Measurements from ENCODE around the gene RREB1.

Gene RREB1

DNA sequence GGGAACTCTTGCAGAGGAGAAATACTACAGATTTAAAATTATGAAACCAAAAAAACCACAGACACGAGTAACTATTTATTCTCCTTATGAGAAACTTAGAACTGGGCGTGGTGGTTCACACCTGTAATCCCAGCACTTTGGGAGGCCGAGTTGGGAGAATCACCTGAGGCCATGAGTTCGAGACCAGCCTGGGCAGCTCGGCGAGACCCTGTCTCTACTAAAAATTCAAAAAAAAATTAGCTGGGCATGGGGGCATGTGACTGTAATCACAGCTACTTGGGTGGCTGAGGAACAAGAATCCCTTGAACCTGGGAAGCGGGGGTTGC is 168.4 kb downstream of the RREB1 start:
- Histone ChIP-seq H3K9me3 (replicated peaks in 1 of 11) (no peaks in the 10 kb centered on the region), H3K4me3 (no peak overlapping the region), H3K27me3 (no peaks in the 10 kb centered on the region), H4K20me1 (no peaks in the 10 kb centered on the region), H3K4me2 (peak overlapping the region in 4 of 11 experiments; percentile 43 to 66 (median 62); a peak in 3 of 22 replicates), H3K36me3 (no peaks in the 10 kb centered on the region), H3K9ac (no peak overlapping the region), H3K27ac (no peak overlapping the region), H3K4me1 (peaks cover 21 to 41% (median 33%) of the 10 kb centered on the region in 10 experiments)
- TF ChIP-seq Cebpa-rat (IDR thresholded peaks at IDR 0.05), result no peak

DNA sequence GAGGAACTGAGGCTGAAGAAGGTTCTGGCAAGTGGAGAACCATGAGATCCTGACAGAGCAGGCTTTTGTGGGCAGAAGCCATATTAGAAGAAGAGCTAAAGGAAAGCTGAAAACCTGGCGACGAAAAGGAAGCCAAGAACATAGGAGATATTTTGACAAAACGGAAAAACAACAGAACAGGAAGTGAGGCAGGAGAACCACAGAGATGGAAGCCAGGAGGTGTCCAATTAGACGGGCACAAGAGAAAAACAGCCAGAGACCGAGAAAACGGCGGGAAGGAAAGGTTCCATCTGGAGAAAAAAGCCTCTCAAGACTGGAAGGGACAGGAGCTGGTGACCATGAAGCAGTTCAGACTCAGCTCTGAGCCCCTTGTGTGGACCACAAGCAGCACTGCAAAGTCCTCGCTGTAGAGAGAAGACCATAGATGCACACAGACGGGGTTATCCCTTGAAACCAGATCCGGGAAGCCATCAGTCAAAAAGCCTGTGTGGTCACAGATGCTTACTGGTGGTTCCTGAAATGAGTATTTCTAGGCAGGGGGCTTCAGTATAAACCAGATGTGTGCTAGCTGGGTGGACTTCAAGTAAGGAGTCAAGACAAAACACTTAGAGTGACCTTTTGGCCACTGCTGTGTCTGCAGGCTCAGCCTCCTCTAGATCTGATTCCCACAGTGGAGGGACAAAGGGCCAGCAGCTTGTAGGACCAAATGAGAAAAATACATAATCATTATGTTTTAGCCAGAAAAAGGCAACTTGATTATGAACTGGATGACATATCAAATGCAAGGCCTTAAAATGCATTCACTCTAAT is 174.5 kb downstream of the RREB1 start:
- Histone ChIP-seq H3K9ac (no peak overlapping the region), H4K20me1 (no peaks in the 10 kb centered on the region), H3K4me2 (peak overlapping the region; percentile 36 to 70 (median 59)), H3K9me3 (replicated peaks in 1 of 11) (no peaks in the 10 kb centered on the region), H3K27ac (peak overlapping the region in 5 of 11 experiments; percentile 11 to 36 (median 18); a peak in 10 of 22 replicates), H3K27me3 (no peaks in the 10 kb centered on the region), H3K4me1 (peaks cover 31 to 37% (median 32%) of the 10 kb centered on the region in 10 experiments), H3K4me3 (no peak overlapping the region), H3K36me3 (peaks cover 26 to 44% (median 35%) of the 10 kb centered on the region in 11 experiments)
- no peak for TF ChIP-seq Cebpa-rat (IDR thresholded peaks at IDR 0.05)

GRCh38 chr6:7283676-7284075 is 175.9 kb downstream of the RREB1 start:
- Histone ChIP-seq H3K36me3 (peaks cover 37 to 58% (median 46%) of the 10 kb centered on the region in 11 experiments), H4K20me1 (no peaks in the 10 kb centered on the region; a peak in 2 of 22 replicates), H3K27me3 (no peaks in the 10 kb centered on the region), H3K27ac (no peak overlapping the region), H3K4me1 (peaks cover 24 to 37% (median 29%) of the 10 kb centered on the region in 10 experiments), H3K4me3 (no peak overlapping the region), H3K4me2 (no peak overlapping the region), H3K9me3 (replicated peaks in 1 of 11) (no peaks in the 10 kb centered on the region), H3K9ac (no peak overlapping the region)
- no peak for TF ChIP-seq Cebpa-rat (IDR thresholded peaks at IDR 0.05)

GRCh38 chr6:7285416-7285815 is 177.7 kb downstream of the RREB1 start:
- Histone ChIP-seq H3K36me3 (peaks cover 54 to 75% (median 63%) of the 10 kb centered on the region in 11 experiments), H3K27me3 (no peaks in the 10 kb centered on the region), H3K4me2 (no peak overlapping the region), H4K20me1 (peaks cover 0 to 9% (median 0%) of the 10 kb centered on the region in 11 experiments; a peak in 4 of 22 replicates), H3K9ac (no peak overlapping the region), H3K27ac (no peak overlapping the region), H3K9me3 (replicated peaks in 1 of 11) (no peaks in the 10 kb centered on the region), H3K4me3 (no peak overlapping the region), H3K4me1 (peaks cover 21 to 35% (median 26%) of the 10 kb centered on the region in 10 experiments)
- no peak for TF ChIP-seq Cebpa-rat (IDR thresholded peaks at IDR 0.05)

GRCh38 chr6:7290079-7290478 is 182.3 kb downstream of the RREB1 start:
- no peak overlapping the region for H3K27ac ChIP-seq
- TF ChIP-seq Cebpa-rat (IDR thresholded peaks at IDR 0.05), result no peak
- no peaks in the 10 kb centered on the region for H3K27me3 ChIP-seq
- H3K4me2 ChIP-seq, result no peak overlapping the region
- H3K9ac ChIP-seq, result no peak overlapping the region
- peaks cover 0 to 33% (median 12%) of the 10 kb centered on the region in 11 experiments; a peak in 12 of 22 replicates for H4K20me1 ChIP-seq
- no peak overlapping the region for H3K4me3 ChIP-seq
- H3K9me3 ChIP-seq (replicated peaks in 1 of 11), result no peaks in the 10 kb centered on the region
- peaks cover 9 to 19% (median 14%) of the 10 kb centered on the region in 10 experiments; a peak in 18 of 20 replicates for H3K4me1 ChIP-seq
- H3K36me3 ChIP-seq, result peaks cover 86 to 100% (median 94%) of the 10 kb centered on the region in 11 experiments

GRCh38 chr6:7292596-7293255 is 185.0 kb downstream of the RREB1 start:
- H3K27ac ChIP-seq, result no peak overlapping the region
- H3K4me1 ChIP-seq, result peaks cover 3 to 10% (median 6%) of the 10 kb centered on the region in 10 experiments; a peak in 16 of 20 replicates
- H3K36me3 ChIP-seq, result peaks cover 95 to 100% (median 97%) of the 10 kb centered on the region in 11 experiments
- no peaks in the 10 kb centered on the region for H3K27me3 ChIP-seq
- H4K20me1 ChIP-seq, result peaks cover 0 to 43% (median 19%) of the 10 kb centered on the region in 11 experiments; a peak in 13 of 22 replicates
- TF ChIP-seq Cebpa-rat (IDR thresholded peaks at IDR 0.05), result no peak
- no peak overlapping the region for H3K4me2 ChIP-seq
- no peak overlapping the region for H3K4me3 ChIP-seq
- 0 out of 22 replicates have a peak overlapping the region, but pooled peaks of 1 of the 11 experiments have one; percentile 1 for H3K9ac ChIP-seq
- H3K9me3 ChIP-seq (replicated peaks in 1 of 11), result no peaks in the 10 kb centered on the region

DNA sequence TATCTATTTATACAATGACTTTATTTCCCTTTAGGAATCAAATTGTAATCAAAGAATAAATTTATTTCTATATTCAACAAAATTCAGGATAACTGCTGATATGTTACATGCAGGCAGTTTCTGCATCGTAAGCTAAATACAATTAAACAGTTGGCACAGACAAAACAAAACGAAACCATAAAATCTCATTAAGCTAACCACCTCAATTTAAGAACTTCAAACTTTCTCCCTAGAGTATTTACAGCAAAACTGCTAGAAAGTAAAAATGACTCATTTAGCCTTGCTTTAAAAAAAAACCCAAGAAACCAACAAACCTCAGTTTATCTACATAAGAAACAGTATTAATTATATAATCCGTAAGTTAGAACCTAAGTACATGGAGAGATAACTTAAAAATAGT is 188.2 kb downstream of the RREB1 start:
- Histone ChIP-seq H3K27ac (no peak overlapping the region), H3K4me3 (no peak overlapping the region), H4K20me1 (peaks cover 0 to 62% (median 29%) of the 10 kb centered on the region in 11 experiments; a peak in 15 of 22 replicates), H3K9me3 (replicated peaks in 1 of 11) (no peaks in the 10 kb centered on the region), H3K9ac (no peak overlapping the region), H3K4me1 (no peaks in the 10 kb centered on the region; a peak in 1 of 20 replicates), H3K36me3 (peaks cover 94 to 100% (median 97%) of the 10 kb centered on the region in 11 experiments), H3K27me3 (no peaks in the 10 kb centered on the region), H3K4me2 (no peak overlapping the region)
- TF ChIP-seq Cebpa-rat (IDR thresholded peaks at IDR 0.05), result no peak

DNA sequence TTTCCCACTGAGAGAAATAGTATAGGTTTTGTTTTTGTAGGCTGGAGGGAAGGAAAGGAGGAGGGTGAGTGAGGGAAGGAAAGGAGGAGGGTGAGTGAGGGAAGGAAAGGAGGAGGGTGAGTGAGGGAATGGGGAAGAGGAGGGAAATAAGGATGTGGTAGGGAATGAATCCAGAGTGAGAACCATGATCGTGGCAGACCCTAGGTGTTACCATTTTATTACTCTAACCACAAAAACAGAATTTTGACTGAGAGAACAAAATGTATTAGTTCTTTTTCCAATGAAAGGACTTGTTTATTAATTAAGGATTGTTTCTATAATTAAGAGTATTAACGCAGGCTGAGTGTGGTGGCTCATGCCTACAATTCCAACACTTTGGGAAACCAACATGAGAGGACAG is 188.8 kb downstream of the RREB1 start:
- H3K27me3 ChIP-seq, result no peaks in the 10 kb centered on the region

DNA sequence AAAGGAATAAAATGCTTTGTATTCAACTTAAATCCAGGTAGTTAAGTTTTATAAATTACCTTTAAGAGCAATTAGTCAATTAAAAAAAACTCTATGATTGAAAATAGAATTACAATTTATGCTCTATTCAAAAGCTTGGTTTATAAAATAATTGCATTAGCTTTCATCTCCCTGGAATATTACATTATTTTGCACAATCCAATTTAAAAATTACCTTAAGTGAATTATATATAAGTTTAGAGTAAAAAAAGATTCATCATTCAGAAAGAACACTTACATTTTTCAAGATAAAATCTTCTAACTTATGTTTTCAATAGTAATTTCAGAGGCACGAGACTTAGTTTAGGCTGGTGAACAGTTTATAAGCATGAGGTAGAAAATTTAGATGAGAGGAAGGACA is 190.4 kb downstream of the RREB1 start:
- H3K9ac ChIP-seq, result no peak overlapping the region
- H3K4me2 ChIP-seq, result no peak overlapping the region
- H3K27me3 ChIP-seq, result no peaks in the 10 kb centered on the region
- H4K20me1 ChIP-seq, result peaks cover 0 to 72% (median 24%) of the 10 kb centered on the region in 11 experiments; a peak in 16 of 22 replicates
- H3K27ac ChIP-seq, result no peak overlapping the region
- no peaks in the 10 kb centered on the region for H3K9me3 ChIP-seq (replicated peaks in 1 of 11)
- no peak for TF ChIP-seq Cebpa-rat (IDR thresholded peaks at IDR 0.05)
- peaks cover 94 to 100% (median 97%) of the 10 kb centered on the region in 11 experiments for H3K36me3 ChIP-seq
- H3K4me3 ChIP-seq, result no peak overlapping the region
- H3K4me1 ChIP-seq, result no peaks in the 10 kb centered on the region; a peak in 1 of 20 replicates

More for the DNA sequence above, 188.8 kb downstream of the RREB1 start:
- Histone ChIP-seq H3K4me1 (no peaks in the 10 kb centered on the region; a peak in 1 of 20 replicates), H3K27ac (no peak overlapping the region), H3K4me2 (no peak overlapping the region), H3K36me3 (peaks cover 94 to 100% (median 97%) of the 10 kb centered on the region in 11 experiments), H4K20me1 (peaks cover 0 to 68% (median 32%) of the 10 kb centered on the region in 11 experiments; a peak in 15 of 22 replicates), H3K9ac (no peak overlapping the region), H3K4me3 (no peak overlapping the region), H3K9me3 (replicated peaks in 1 of 11) (no peaks in the 10 kb centered on the region)
- no peak for TF ChIP-seq Cebpa-rat (IDR thresholded peaks at IDR 0.05)

All from BLaER1 treated with 17β-estradiol and CSF1 and Interleukin-3, amounts not matched to agents 10 nM and 100 nM (cell line).